Esophagus squamous epithelium (tissue), 5 donors: ENCODE data around the gene EXOSC5. TPM values are rescaled to one million over a fixed set of nuclear protein-coding genes. Genes with fewer than 3 reads are reported as not detected.
A peak's percentile ranks its signal among the peaks of the same experiment; 100 is the strongest.

Source experiments
- DNase-seq: peaks from one replicate; lab custom pipeline; 2025; lab: John Stamatoyannopoulos, UW
- H3K27ac ChIP-seq, 4 donors: fragments of 200-600 bp; sonication (generic); one replicate each; pipeline ENCODE4 v1.5.1; 2016 to 2019; ENCODE audit warnings: mild to moderate bottlenecking in 1 of 4
- H3K27me3 ChIP-seq, 4 donors: fragments of 200-600 bp; sonication (generic); 1 replicate in 3 of 4; 2 replicates in 1 of 4; pipeline versions ENCODE4 v1.5.1 to v1.6.0; 2017 to 2021; ENCODE audit warnings: antibody characterized with exemption in 1 of 4
- H3K36me3 ChIP-seq, 3 donors: fragments of 200-600 bp; sonication (generic); one replicate each; pipeline ENCODE4 v1.5.1; 2016 to 2019
- H3K4me1 ChIP-seq, 3 donors: fragments of 200-600 bp; sonication (generic); one replicate each; pipeline ENCODE4 v1.5.1; 2017 to 2019
- H3K4me3 ChIP-seq, 4 donors: fragments of 200-600 bp; sonication (generic); 1 replicate in 3 of 4; 2 replicates in 1 of 4; pipeline ENCODE4 v1.5.1; 2016 to 2019; ENCODE audit warnings: mild to moderate bottlenecking in 2 of 4, moderate library complexity in 1 of 4
- H3K9me3 ChIP-seq, 3 donors: fragments of 200-600 bp; sonication (generic); one replicate each; pipeline ENCODE4 v1.5.1; 2016 to 2019
- CTCF ChIP-seq, 6 experiments: fragments of 450-650 bp in 4 of 6; fragments of 200-600 bp in 2 of 6; sonication (generic) in 2 of 6; IDR thresholded peaks; one replicate each; pipeline ENCODE4 v1.5.1; 2016 to 2019; ENCODE audit warnings: antibody characterized with exemption in 6 of 6, mild to moderate bottlenecking in 4 of 6, moderate library complexity in 4 of 6
- POLR2A ChIP-seq, 4 donors: fragments of 450-650 bp; IDR thresholded peaks; one replicate each; pipeline ENCODE4 v1.6.1; 2017; ENCODE audit warnings: antibody characterized with exemption in 4 of 4, mild to moderate bottlenecking in 4 of 4, moderate library complexity in 3 of 4
- WGBS, 2 donors: methylation state at CpG; one replicate each; pipeline ENCODE4 v1.1.5; 2018; 5-methylcytosine and 5-hydroxymethylcytosine counted together
- intact Hi-C: fragments of 100-400 bp; cut with DNase I; formaldehyde crosslinking; loops from one replicate; pipeline ENCODE4 v1.15.0; 2022
- total RNA-seq, 4 donors: library from RNA; depleted of rRNA; stranded (reverse); fragments of >200 nt; gene quantifications; one replicate each; pipeline ENCODE4 v1.1.0, GENCODE V29; 2016
- donor health status: DM: yes; HTN: yes; CAD: no.

Gene EXOSC5
- total RNA-seq, 4 donors from 2014 or later: 22.4 to 37.0 (median 28.6) TPM

DNA sequence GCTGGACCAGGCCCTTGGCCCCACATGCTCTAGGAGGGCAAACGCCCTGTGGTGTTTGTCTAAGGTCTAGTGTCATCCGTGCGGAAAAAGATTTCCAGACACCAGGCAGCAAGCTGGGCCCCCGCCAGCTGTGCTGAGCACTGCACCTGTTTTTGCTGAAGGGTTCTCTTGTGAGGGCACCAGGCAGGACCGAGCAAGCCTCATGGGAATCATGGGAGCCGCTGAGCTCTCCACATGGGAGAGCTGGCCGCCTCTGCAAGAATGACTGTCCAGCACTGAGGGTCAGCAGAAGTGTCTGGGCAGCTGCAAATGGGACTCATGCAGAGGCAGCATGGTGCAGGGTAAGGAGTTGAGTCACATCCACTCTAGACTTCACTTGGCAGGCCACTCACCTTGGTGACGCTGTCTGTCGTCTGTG, 18.0 kb upstream of the EXOSC5 start:
- Histone ChIP-seq H3K9me3 (no peaks in the 10 kb centered on the region), H3K36me3 (peaks cover 21 to 100% (median 39%) of the 10 kb centered on the region in 3 donors), H3K4me3 (no peak overlapping the region), H3K4me1 (peaks cover 9 to 35% (median 17%) of the 10 kb centered on the region in 3 donors), H3K27ac (peak overlapping the region in 2 of 4 donors; percentile 1 to 74), H3K27me3 (no peaks in the 10 kb centered on the region)
- TF ChIP-seq POLR2A (IDR thresholded peaks at IDR 0.05): no peak
- TF ChIP-seq CTCF (IDR thresholded peaks at IDR 0.05): no peak
- intact Hi-C loops: no loop called here
- no peak for DNase-seq
- 78 to 92% methylated on average over 2 to 6 of the region's 9 CpGs for WGBS, 2 donors

DNA sequence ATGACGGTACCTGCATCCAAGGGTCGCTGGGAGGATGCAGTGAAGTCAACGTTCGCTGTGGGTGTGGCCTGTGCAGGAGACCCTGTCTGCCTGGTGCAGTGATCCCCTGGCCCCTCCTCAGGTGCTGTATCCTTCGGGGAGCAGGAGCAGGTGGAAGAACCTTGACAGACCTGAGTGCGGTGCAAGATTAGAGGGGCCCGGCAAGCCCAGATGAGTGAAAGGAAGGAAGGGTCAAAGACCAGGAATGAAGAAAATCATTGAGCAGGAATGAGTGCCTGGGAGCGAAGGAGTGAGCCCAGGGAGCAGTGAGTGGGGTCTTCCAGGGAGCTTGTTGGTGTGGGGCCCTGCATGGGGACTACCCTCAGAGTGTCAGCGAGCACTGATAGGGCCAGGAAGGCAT, 17.3 kb upstream of the EXOSC5 start:
- no peak for DNase-seq
- TF ChIP-seq POLR2A (IDR thresholded peaks at IDR 0.05): no peak
- TF ChIP-seq CTCF (IDR thresholded peaks at IDR 0.05): no peak
- peak overlapping the region in 1 of 4 donors; percentile 74 for H3K27ac ChIP-seq
- 90 to 93% methylated on average over 8 to 9 of the region's 9 CpGs for WGBS, 2 donors
- no peaks in the 10 kb centered on the region for H3K9me3 ChIP-seq
- H3K4me3 ChIP-seq: no peak overlapping the region
- intact Hi-C loops: no loop called here
- H3K27me3 ChIP-seq: no peaks in the 10 kb centered on the region
- H3K36me3 ChIP-seq: peaks cover 17 to 93% (median 32%) of the 10 kb centered on the region in 3 donors
- H3K4me1 ChIP-seq: peaks cover 14 to 42% (median 19%) of the 10 kb centered on the region in 3 donors

- intact Hi-C loops: no loop called here
- DNase-seq: no peak
- Histone ChIP-seq H3K9me3 (no peaks in the 10 kb centered on the region), H3K27ac (no peak overlapping the region), H3K4me3 (no peak overlapping the region), H3K4me1 (peaks cover 19 to 47% (median 19%) of the 10 kb centered on the region in 3 donors), H3K36me3 (peaks cover 12 to 88% (median 27%) of the 10 kb centered on the region in 3 donors), H3K27me3 (no peaks in the 10 kb centered on the region)
- 83 to 100% methylated on average over 1 to 6 of the region's 10 CpGs for WGBS, 2 donors
- TF ChIP-seq CTCF (IDR thresholded peaks at IDR 0.05) (no peak), POLR2A (IDR thresholded peaks at IDR 0.05) (no peak)
Measured at GRCh38 chr19:41413947-41414346, 16.8 kb upstream of the EXOSC5 start.

DNA sequence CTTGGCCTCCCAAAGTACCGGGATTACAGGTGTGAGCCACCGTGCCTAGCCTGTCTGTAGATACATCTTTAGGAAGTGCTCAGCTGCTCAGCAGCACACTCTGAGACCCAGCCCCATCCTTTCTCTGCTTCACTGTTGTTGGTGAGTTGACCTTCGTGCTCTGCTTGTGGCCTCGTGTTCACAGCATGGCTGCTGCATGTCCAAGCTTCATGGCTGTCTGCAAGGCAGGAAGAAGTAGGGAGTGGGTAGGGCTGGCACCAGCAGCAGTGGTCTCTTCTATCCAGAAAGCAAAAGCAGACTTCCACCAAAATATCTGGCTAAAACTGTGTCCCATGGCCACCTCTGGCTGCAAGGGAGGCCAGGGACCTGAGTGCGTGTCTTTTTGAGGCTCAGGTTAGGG, 15.8 kb upstream of the EXOSC5 start:
- H3K4me1 ChIP-seq: peaks cover 19 to 57% (median 21%) of the 10 kb centered on the region in 3 donors
- WGBS, 2 donors: 89 to 100% methylated on average over 2 to 5 of the region's 5 CpGs
- intact Hi-C loops: no loop called here
- TF ChIP-seq CTCF (IDR thresholded peaks at IDR 0.05) (no peak), POLR2A (IDR thresholded peaks at IDR 0.05) (no peak)
- H3K4me3 ChIP-seq: no peak overlapping the region
- peaks cover 8 to 78% (median 25%) of the 10 kb centered on the region in 3 donors for H3K36me3 ChIP-seq
- no peaks in the 10 kb centered on the region for H3K9me3 ChIP-seq
- H3K27ac ChIP-seq: no peak overlapping the region
- DNase-seq: no peak
- no peaks in the 10 kb centered on the region for H3K27me3 ChIP-seq

DNA sequence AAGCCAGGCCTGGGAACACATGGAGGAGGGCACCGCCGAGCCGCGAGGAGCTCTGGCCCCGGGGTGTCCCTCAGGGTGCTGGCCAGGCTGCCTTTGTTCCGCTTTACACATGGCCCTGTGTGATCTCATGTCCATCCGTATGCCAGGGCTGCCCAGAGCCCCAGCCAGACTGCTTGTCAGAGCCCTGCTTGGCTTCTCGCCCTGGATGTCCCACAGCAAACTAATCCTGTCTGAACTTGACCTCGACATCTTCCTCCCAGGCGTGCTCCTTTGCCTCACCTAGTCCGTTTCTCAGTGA, 14.8 kb upstream of the EXOSC5 start:
- Histone ChIP-seq H3K27ac (peak overlapping the region; percentile 39 to 81 (median 60)), H3K9me3 (no peaks in the 10 kb centered on the region), H3K4me1 (peaks cover 19 to 68% (median 21%) of the 10 kb centered on the region in 3 donors), H3K27me3 (no peaks in the 10 kb centered on the region), H3K36me3 (peaks cover 8 to 71% (median 25%) of the 10 kb centered on the region in 3 donors), H3K4me3 (no peak overlapping the region)
- WGBS, 2 donors: 44 to 53% methylated on average over 10 to 11 of the region's 11 CpGs
- TF ChIP-seq CTCF (IDR thresholded peaks at IDR 0.05) (no peak), POLR2A (IDR thresholded peaks at IDR 0.05) (no peak)
- no peak for DNase-seq
- intact Hi-C loops: no loop called here
